Smooth muscle cell of the brain vasculature (primary cell): Measurements from ENCODE around the gene RAB42.
"Not testable (repeated sequence)": the region's sequence is repeated elsewhere in the genome, so short reads cannot be mapped to it uniquely, and the experiment has no call there.

ENCODE experiments used
- DNase-seq: peaks from one replicate; pipeline ENCODE4 v3.0.0-alpha.2; 2012; ENCODE audit warnings: low read depth, low spot score

Gene RAB42

DNA sequence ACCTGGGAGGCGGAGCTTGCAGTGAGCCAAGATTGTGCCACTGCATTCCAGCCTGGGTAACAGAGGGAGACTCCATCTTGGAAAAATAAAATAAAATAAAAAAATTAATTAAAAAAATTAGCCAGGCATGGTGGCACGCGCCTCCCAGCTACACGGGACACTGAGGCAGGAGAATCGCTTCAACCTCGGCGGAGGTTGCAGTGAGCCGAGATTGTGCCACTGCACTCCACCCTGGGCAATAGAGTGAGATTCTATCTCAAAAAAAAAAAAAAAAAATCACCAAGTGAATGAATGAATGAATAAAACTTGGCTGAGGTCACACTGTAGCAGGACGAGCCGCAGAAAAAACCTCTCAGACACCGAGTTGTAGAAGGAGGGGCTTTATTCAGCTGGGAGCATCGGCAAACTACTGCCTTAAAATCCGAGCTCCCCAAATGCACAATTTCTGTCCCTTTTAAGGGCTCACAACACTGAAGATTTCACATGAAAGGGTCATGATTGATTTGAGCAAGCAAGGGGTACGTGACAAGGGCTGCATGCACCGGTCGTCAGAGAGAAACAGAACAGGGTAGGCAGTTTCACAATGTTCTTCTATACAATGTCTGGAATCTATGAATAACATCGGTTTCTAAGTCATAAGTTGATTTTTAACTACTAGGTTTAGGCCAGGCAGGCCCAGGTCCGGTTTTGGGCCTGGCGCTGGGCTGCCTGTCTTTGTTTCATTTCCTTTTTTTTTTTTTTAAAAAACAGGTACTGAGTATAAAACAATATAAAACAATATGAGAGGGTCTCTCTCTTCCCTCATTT, 5.3 kb upstream of the RAB42 start:
- DNase-seq, result not testable (repeated sequence)

GRCh38 chr1:28592321-28593071, 431 bp downstream of the RAB42 start:
- no peak for DNase-seq

- not testable (repeated sequence) for DNase-seq
These were observed 1.9 kb downstream of the RAB42 start for GRCh38 chr1:28593988-28594356.

- not testable (repeated sequence) for DNase-seq
These were observed 2.8 kb downstream of the RAB42 start for GRCh38 chr1:28594686-28595411.

DNA sequence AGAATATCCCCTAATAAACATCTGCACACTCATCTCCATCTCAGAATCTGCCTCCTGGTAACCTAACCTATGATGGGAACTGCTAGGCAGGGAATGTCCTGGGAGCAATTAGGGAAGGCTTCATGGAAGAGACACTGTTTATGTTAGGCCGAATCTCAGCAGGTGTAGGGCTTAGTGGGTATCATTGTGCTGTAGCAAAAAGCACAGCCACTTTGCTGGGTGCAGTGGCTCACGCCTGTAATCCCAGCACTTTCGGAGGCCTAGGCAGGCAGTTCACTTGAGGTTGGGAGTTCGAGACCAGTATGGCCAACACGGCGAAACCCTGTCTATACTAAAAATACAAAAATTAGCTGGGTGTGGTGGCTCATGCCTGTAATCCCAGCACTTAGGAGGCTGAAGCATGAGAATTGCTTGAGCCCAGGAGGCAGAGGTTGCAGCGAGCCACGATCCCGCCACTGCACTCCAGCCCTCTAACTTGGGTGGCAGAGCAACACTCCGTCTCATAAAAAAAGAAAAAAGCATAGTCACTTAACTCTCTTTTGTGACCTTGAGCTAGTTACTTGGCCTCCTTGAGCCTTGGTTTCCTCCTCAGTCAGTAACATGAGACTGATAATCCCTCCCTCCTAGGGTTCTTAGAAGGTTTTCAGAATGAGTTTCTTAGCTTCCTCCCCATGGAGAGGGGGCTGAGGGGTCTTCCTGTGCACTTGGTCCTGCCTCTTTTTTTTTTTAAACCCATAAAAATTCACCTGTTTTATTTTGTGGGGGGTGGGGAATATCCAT, 3.5 kb downstream of the RAB42 start:
- no peak for DNase-seq

GRCh38 chr1:28596276-28596675, 4.2 kb downstream of the RAB42 start:
- not testable (repeated sequence) for DNase-seq

GRCh38 chr1:28601696-28602095, 9.6 kb downstream of the RAB42 start:
- DNase-seq, result peak; percentile 87

DNA sequence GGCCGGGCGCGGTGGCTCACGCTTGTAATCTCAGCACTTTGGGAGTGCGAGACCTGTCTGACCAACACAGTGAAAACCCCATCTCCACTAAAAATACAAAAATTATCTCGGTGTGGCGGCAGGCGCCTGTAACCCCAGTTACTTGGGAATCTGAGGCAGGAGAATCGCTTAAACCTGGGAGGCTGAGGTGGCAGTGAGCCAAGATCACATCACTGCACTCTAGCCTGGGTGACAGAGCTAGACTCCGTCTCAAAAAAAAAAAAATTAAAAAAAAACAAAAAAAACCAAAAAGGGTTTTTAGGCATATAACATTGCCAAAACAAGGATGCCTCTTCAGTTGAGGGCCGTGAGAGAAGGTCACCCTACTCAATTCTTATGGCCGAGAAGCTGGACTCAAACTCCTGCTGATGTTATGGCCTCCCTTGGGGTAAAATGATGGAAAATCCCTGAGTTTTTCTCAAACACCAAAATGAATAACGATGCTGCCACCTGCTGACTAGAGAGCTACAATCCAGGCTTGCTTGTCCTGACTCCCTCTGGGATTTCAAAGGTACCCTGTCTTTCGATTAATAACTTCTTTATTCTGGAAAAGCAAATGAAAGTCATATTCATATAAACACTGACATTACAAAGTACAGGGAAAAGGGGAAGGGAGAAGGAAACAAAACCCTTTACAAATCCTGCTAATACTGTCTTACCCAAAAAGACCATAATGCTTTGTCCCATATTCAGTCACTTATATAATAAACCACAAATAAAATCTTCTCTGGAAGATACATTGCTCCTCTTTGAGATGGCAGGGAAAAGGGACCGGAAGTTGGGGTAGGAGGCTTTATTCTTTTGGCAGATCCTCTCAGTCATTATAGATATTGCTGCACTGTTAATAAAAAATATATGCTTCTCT, 10.7 kb downstream of the RAB42 start:
- DNase-seq, result peak; percentile 74

- DNase-seq, result no peak
These were observed 12.3 kb downstream of the RAB42 start for GRCh38 chr1:28604411-28604810.

- no peak for DNase-seq
These were observed 12.9 kb downstream of the RAB42 start for GRCh38 chr1:28604962-28605361.

DNA sequence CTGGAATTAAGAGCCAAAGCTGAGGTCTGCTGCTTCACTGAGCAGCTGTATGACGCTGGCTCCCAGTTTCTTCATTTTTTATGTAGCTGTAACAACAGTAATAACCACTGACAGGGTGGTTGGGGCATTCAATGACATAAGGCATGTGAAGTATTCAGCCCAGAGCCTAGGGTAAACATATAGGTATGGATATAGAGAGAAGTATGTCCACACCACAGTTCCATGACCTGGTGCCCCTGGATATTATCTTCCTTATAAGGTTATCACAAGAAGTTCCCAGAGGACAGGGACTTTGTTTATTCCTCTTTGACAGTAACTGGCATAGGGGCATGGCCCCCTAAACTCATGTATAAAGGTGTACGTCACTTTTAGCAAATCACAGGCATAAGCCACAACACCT, 14.7 kb downstream of the RAB42 start:
- no peak for DNase-seq

DNA sequence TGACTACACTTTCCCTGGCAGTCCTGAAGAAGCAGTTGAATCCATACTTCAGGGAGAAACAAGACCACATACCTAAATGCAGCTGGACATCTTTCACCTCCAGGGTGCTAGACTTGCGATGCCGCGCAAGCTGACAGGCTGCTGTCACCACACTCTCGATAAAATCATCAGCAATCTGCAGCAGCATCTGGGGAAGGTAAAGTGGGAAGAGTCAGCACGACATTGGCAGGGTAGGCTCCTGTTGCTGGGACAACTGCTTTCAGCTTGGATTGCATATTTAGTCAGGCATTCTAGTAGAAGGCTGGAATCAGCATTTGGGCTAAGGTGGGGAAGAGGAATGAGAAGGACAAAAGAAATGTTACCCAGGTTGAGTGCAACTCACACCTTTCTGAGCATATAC, 21.1 kb downstream of the RAB42 start:
- DNase-seq, result no peak

DNA sequence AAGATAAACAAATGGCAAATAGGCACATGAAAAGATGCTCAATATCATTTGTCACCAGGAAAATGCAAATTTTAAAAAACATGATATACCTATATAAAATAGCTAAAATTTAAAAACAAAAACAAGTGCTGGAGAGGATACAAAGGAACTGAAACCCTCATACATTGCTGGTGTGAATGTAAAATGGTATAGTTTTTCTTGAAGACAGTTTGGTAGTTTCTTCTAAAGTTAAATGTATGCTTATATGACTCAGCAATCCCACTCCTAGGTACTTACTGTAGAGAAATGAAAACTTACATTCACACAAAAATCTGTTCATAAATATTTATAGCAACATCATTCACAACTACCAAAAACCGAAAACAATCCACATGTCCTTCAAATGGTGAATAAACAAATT, 39.6 kb downstream of the RAB42 start:
- no peak for DNase-seq

- DNase-seq, result no peak
These were observed 40.5 kb downstream of the RAB42 start for GRCh38 chr1:28632560-28632959.

GRCh38 chr1:28640766-28641165, 48.7 kb downstream of the RAB42 start:
- DNase-seq, result no peak

- no peak for DNase-seq
These were observed 50.2 kb downstream of the RAB42 start for GRCh38 chr1:28642056-28642846.

- peak; percentile 85 for DNase-seq
These were observed 51.0 kb downstream of the RAB42 start, which contains the start of gene TAF12 for GRCh38 chr1:28642847-28643635. Gene TAF12, minus strand, starts transcription at chr1:28643067. Its CDS starts 20,986 bp downstream, at chr1:28622081.

DNA sequence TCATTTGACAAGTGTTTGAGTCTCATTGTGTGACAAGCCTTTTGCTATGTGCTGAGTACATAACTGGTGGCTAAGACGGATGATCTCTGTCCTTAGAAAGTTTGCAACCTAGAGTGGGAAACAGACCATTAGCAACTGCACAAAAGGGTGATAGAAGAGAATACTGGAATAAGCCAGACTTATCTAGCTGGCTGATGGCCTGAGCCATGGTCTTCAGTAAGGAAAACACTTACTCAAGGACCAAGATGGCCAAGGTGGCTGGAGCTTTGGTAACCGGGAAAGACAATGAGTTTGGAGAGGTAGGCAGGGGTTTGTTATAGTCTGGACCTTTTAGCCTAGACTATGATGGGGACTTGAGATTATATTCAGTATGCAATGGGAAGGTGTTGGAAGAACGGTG, 52.4 kb downstream of the RAB42 start:
- no peak for DNase-seq
